DOHH2 (cell line): ENCODE measurements around the gene PTPRH.

ENCODE experiments used
- H3F3A ChIP-seq: fragments of 200-600 bp; sonication (generic), shearing (Covaris generic); 2 replicates; pipeline ENCODE4 v1.6.0; 2016; ENCODE audit warnings: antibody characterized with exemption, mild to moderate bottlenecking; ENCODE audit not compliant: control insufficient read depth, insufficient read depth
- H3K27ac ChIP-seq: fragments of 200-600 bp; sonication (generic); 2 replicates; pipeline ENCODE4 v1.5.1; 2014; ENCODE audit warnings: low read depth, mild to moderate bottlenecking, low read length, moderate library complexity
- H3K27me3 ChIP-seq: fragments of 200-600 bp; sonication (generic); 2 replicates; pipeline ENCODE4 v1.6.1; 2014; ENCODE audit warnings: mild to moderate bottlenecking, low read length, mixed read lengths; ENCODE audit not compliant: control insufficient read depth
- H3K36me3 ChIP-seq: fragments of 200-600 bp; sonication (generic); 2 replicates; pipeline ENCODE4 v1.6.1; 2014; ENCODE audit warnings: mild to moderate bottlenecking, low read length, moderate library complexity, mixed read lengths; ENCODE audit not compliant: control insufficient read depth
- H3K4me1 ChIP-seq: fragments of 200-600 bp; sonication (generic); 2 replicates; pipeline ENCODE4 v1.6.1; 2014; ENCODE audit warnings: mild to moderate bottlenecking, low read length, mixed read lengths; ENCODE audit not compliant: control insufficient read depth
- H3K4me2 ChIP-seq: fragments of 200-600 bp; sonication (generic); 2 replicates; pipeline ENCODE4 v1.6.0; 2014; ENCODE audit warnings: mild to moderate bottlenecking, low read length, moderate library complexity
- H3K4me3 ChIP-seq: fragments of 200-600 bp; sonication (generic); 2 replicates; pipeline ENCODE4 v1.5.1; 2014; ENCODE audit warnings: mild to moderate bottlenecking, low read length, mixed read lengths
- H3K79me2 ChIP-seq: fragments of 200-600 bp; sonication (generic); 2 replicates; pipeline ENCODE4 v1.6.1; 2014; ENCODE audit warnings: mild to moderate bottlenecking, low read length, mixed read lengths; ENCODE audit not compliant: control insufficient read depth
- H3K9me2 ChIP-seq: fragments of 200-600 bp; sonication (generic); replicated peaks from 2 replicates; pipeline ENCODE4 v1.6.1; 2014; ENCODE audit warnings: mild to moderate bottlenecking, low read length, mixed read lengths; ENCODE audit not compliant: control insufficient read depth
- H3K9me3 ChIP-seq: fragments of 200-600 bp; sonication (generic); 2 replicates; pipeline ENCODE4 v1.6.1; 2014; ENCODE audit warnings: antibody characterized with exemption, low read length, mixed read lengths; ENCODE audit not compliant: control insufficient read depth, insufficient read depth
- H4K20me1 ChIP-seq: fragments of 200-600 bp; sonication (generic); 2 replicates; pipeline ENCODE4 v1.6.0; 2014; ENCODE audit warnings: low read depth, mild to moderate bottlenecking, antibody characterized with exemption, low read length, moderate library complexity; ENCODE audit not compliant: control insufficient read depth, insufficient read depth
- CTCF ChIP-seq: fragments of 200-600 bp; sonication (generic); IDR thresholded peaks from one replicate; pipeline ENCODE4 v1.5.1; 2014; ENCODE audit warnings: antibody characterized with exemption, mild to moderate bottlenecking, low read depth, low read length; ENCODE audit not compliant: poor library complexity, severe bottlenecking
- EZH2phosphoT487 ChIP-seq: fragments of 200-600 bp; sonication (generic); IDR thresholded peaks from 2 replicates; pipeline ENCODE4 v1.6.1; 2017; ENCODE audit warnings: borderline replicate concordance, mild to moderate bottlenecking, antibody characterized with exemption, low read length, moderate library complexity, mixed read lengths

The PTPRH gene

GRCh38 chr19:55208880-55209692, at the start of gene PTPRH:
TSS of gene PTPRH (minus strand) at chr19:55209501. CDS start at chr19:55209433, 68 bp downstream.
- Histone ChIP-seq H3K9me3 (no peaks in the 10 kb centered on the region), H3K79me2 (no peaks in the 10 kb centered on the region), H3K36me3 (no peaks in the 10 kb centered on the region), H3K4me3 (no peak within 1 kb of the TSS), H3K27me3 (peaks cover 2% of the 10 kb centered on the region; the same call in 1 of the 2 replicates), H4K20me1 (no peaks in the 10 kb centered on the region), H3K27ac (no peak within 1 kb of the TSS), H3K9me2 (no peaks in the 10 kb centered on the region), H3F3A (no peaks in the 10 kb centered on the region), H3K4me2 (no peak within 1 kb of the TSS), H3K4me1 (peaks cover 9% of the 10 kb centered on the region)
- TF ChIP-seq EZH2phosphoT487 = no peak
- no peak for TF ChIP-seq CTCF

- Histone ChIP-seq H3K27ac (peak overlapping the region; percentile 99), H3K79me2 (peaks cover 54% of the 10 kb centered on the region), H4K20me1 (no peaks in the 10 kb centered on the region), H3K36me3 (peaks cover 43% of the 10 kb centered on the region), H3K9me3 (no peaks in the 10 kb centered on the region), H3K4me2 (peak overlapping the region; percentile 99), H3F3A (peaks cover 29% of the 10 kb centered on the region), H3K9me2 (no peaks in the 10 kb centered on the region), H3K27me3 (no peaks in the 10 kb centered on the region), H3K4me3 (peak overlapping the region; percentile 97), H3K4me1 (peaks cover 41% of the 10 kb centered on the region)
- TF ChIP-seq EZH2phosphoT487 = no peak
- TF ChIP-seq CTCF = no peak
These were observed 49.2 kb upstream of the PTPRH start for GRCh38 chr19:55258476-55258827.

GRCh38 chr19:55257461-55258420, 48.4 kb upstream of the PTPRH start:
- H3K9me2 ChIP-seq = no peaks in the 10 kb centered on the region
- peak overlapping the region; percentile 99 for H3K27ac ChIP-seq
- H3F3A ChIP-seq = peaks cover 29% of the 10 kb centered on the region

More at GRCh38 chr19:55257461-55258420, 48.4 kb upstream of the PTPRH start:
- Histone ChIP-seq H3K79me2 (peaks cover 61% of the 10 kb centered on the region), H3K4me3 (peak overlapping the region; percentile 97), H3K27me3 (no peaks in the 10 kb centered on the region), H3K4me2 (peak overlapping the region; percentile 99), H3K4me1 (peaks cover 48% of the 10 kb centered on the region), H3K9me3 (no peaks in the 10 kb centered on the region), H3K36me3 (peaks cover 50% of the 10 kb centered on the region), H4K20me1 (peaks cover 6% of the 10 kb centered on the region; the same call in 1 of the 2 replicates)
- no peak for TF ChIP-seq CTCF
- no peak for TF ChIP-seq EZH2phosphoT487
